GM23248 (cell line): ENCODE measurements around the gene LRP2BP. TPM values are rescaled to one million over a fixed set of nuclear protein-coding genes. Genes with fewer than 3 reads are reported as not detected.
"Not testable (repeated sequence)": the region's sequence is repeated elsewhere in the genome, so short reads cannot be mapped to it uniquely, and the experiment has no call there.

ENCODE experiments used
- DNase-seq: peaks from one replicate; pipeline ENCODE4 v3.0.0-alpha.2; 2015
- H2AFZ ChIP-seq: fragments of 200-600 bp; sonication (generic); 2 replicates; pipeline ENCODE4 v1.6.1; 2016; ENCODE audit warnings: antibody characterized with exemption
- H3F3A ChIP-seq: fragments of 200-600 bp; sonication (generic); 2 replicates; pipeline ENCODE4 v1.6.1; 2016; ENCODE audit warnings: mild to moderate bottlenecking, antibody characterized with exemption, mixed run types; ENCODE audit not compliant: insufficient read depth
- H3K27ac ChIP-seq: fragments of 200-600 bp; sonication (generic); 2 replicates; pipeline ENCODE4 v1.5.1; 2016; ENCODE audit warnings: mild to moderate bottlenecking
- H3K27me3 ChIP-seq: fragments of 200-600 bp; sonication (generic); replicated peaks from 2 replicates; pipeline ENCODE4 v1.6.1; 2016; ENCODE audit warnings: mild to moderate bottlenecking; ENCODE audit not compliant: insufficient read depth
- H3K36me3 ChIP-seq: fragments of 200-600 bp; sonication (generic); 2 replicates; pipeline ENCODE4 v1.6.1; 2016; ENCODE audit warnings: low read depth, mild to moderate bottlenecking
- H3K4me1 ChIP-seq: fragments of 200-600 bp; sonication (generic); 2 replicates; pipeline ENCODE4 v1.6.1; 2016; ENCODE audit warnings: mild to moderate bottlenecking; ENCODE audit not compliant: insufficient read depth
- H3K4me2 ChIP-seq: fragments of 200-600 bp; sonication (generic); one replicate; pipeline ENCODE4 v1.6.1; 2016; ENCODE audit warnings: mild to moderate bottlenecking; ENCODE audit not compliant: unreplicated experiment
- H3K4me3 ChIP-seq: fragments of 200-600 bp; sonication (generic); 2 replicates; pipeline ENCODE4 v1.5.1; 2016; ENCODE audit warnings: mild to moderate bottlenecking
- H3K79me2 ChIP-seq: fragments of 200-600 bp; sonication (generic); 2 replicates; pipeline ENCODE4 v1.6.1; 2016; ENCODE audit warnings: mild to moderate bottlenecking; ENCODE audit not compliant: insufficient read depth
- H3K9ac ChIP-seq: fragments of 200-600 bp; sonication (generic); 2 replicates; pipeline ENCODE4 v1.6.1; 2016; ENCODE audit warnings: mild to moderate bottlenecking
- H3K9me2 ChIP-seq: fragments of 200-600 bp; sonication (generic); 2 replicates; pipeline ENCODE4 v1.6.1; 2016; ENCODE audit warnings: mixed run types, mild to moderate bottlenecking, moderate library complexity; ENCODE audit not compliant: insufficient read depth
- H3K9me3 ChIP-seq: fragments of 200-600 bp; sonication (generic); one replicate; pipeline ENCODE4 v1.6.1; 2017; ENCODE audit warnings: low read depth
- H4K20me1 ChIP-seq: fragments of 200-600 bp; sonication (generic); 2 replicates; pipeline ENCODE4 v1.6.0; 2016; ENCODE audit not compliant: insufficient read depth
- EZH2 ChIP-seq: fragments of 200-600 bp; sonication (generic); IDR thresholded peaks from 2 replicates; pipeline ENCODE4 v1.6.1; 2018; ENCODE audit warnings: antibody characterized with exemption, mild to moderate bottlenecking; ENCODE audit not compliant: insufficient read depth, poor library complexity, severe bottlenecking
- EZH2phosphoT487 ChIP-seq: fragments of 200-600 bp; sonication (generic); IDR thresholded peaks from 2 replicates; pipeline ENCODE4 v1.6.1; 2018; ENCODE audit warnings: antibody characterized with exemption, moderate library complexity, mild to moderate bottlenecking, low read depth; ENCODE audit not compliant: insufficient read depth
- WGBS, 2 experiments: methylation state at CpG; one replicate each; pipeline ENCODE4 v1.1.6; 2015 to 2017; ENCODE audit warnings: low lambda C conversion rate in 2 of 2, low coverage in 1 of 2; ENCODE audit errors: missing lambda C conversion rate in 2 of 2; 5-methylcytosine and 5-hydroxymethylcytosine counted together
- in situ Hi-C: fragments of 300-500 bp; cut with MboI; formaldehyde crosslinking; loops from 2 replicates; pipeline ENCODE4 v1.15.0; 2020
- polyA plus RNA-seq: library from polyadenylated mRNA; unstranded; fragments of >200 nt; fragmentation: Nextera tagmentation; extraction: Ambion mirVana; gene quantifications from 2 replicates; pipeline ENCODE4 v1.2.1, GENCODE V29; 2016
- small RNA-seq: library from RNA; depleted of rRNA; stranded (forward); fragments of <200 nt; gene quantifications from one replicate; pipeline ENCODE3, GENCODE V24; 2014; ENCODE audit warnings: low read depth, low replicate concordance
- total RNA-seq: library from RNA; depleted of rRNA; stranded (reverse); fragments of >200 nt; shearing (Covaris generic); gene quantifications from 2 replicates; pipeline ENCODE4 v1.2.3, GENCODE V29; 2014; rRNA removed

Gene LRP2BP
- total and polyA plus RNA-seq, 2 experiments from 2014 or later = 0.76 TPM; not detected in 1

- no peak overlapping the region for H2AFZ ChIP-seq
- in situ Hi-C loops = no loop called here
- TF ChIP-seq EZH2phosphoT487 = no peak
- TF ChIP-seq EZH2 = no peak
- DNase-seq = peak; percentile 48
- peak overlapping the region; percentile 10 for H3K4me2 ChIP-seq
- H3K9me3 ChIP-seq = no peaks in the 10 kb centered on the region
- no peaks in the 10 kb centered on the region for H3K9me2 ChIP-seq
- H3K9ac ChIP-seq = no peak overlapping the region
- no peaks in the 10 kb centered on the region for H4K20me1 ChIP-seq
- no peak overlapping the region for H3K27ac ChIP-seq
- H3F3A ChIP-seq = peaks cover 19% of the 10 kb centered on the region
- H3K27me3 ChIP-seq = no peaks in the 10 kb centered on the region
- H3K36me3 ChIP-seq = peaks cover 7% of the 10 kb centered on the region; the same call in 1 of the 2 replicates
- no peak overlapping the region for H3K4me3 ChIP-seq
- no peaks in the 10 kb centered on the region for H3K79me2 ChIP-seq
- 100% methylated on average over 1 of the region's 1 CpG for WGBS, 2 experiments
- peaks cover 18% of the 10 kb centered on the region for H3K4me1 ChIP-seq
Observed at GRCh38 chr4:185323606-185324005, 72.1 kb downstream of the LRP2BP start.

- Histone ChIP-seq H3K27ac (peak overlapping the region; percentile 10; the same call in 1 of the 2 replicates), H3K4me2 (peak overlapping the region; percentile 3), H3F3A (peaks cover 19% of the 10 kb centered on the region), H3K79me2 (no peaks in the 10 kb centered on the region), H4K20me1 (no peaks in the 10 kb centered on the region), H3K27me3 (no peaks in the 10 kb centered on the region), H3K9me2 (no peaks in the 10 kb centered on the region), H3K9ac (no peak overlapping the region), H3K36me3 (peaks cover 7% of the 10 kb centered on the region; the same call in 1 of the 2 replicates), H3K4me1 (peaks cover 18% of the 10 kb centered on the region), H3K4me3 (no peak overlapping the region), H2AFZ (no peak overlapping the region), H3K9me3 (no peaks in the 10 kb centered on the region)
- no peak for TF ChIP-seq EZH2
- TF ChIP-seq EZH2phosphoT487 = no peak
- in situ Hi-C loops = no loop called here
- WGBS, 2 experiments = 65 to 67% methylated on average over 2 of the region's 2 CpGs
- peak; percentile 23 for DNase-seq
Observed at GRCh38 chr4:185322803-185323202, 72.9 kb downstream of the LRP2BP start.

GRCh38 chr4:185318679-185319078 lies 77.0 kb downstream of the LRP2BP start:
- Histone ChIP-seq H3K79me2 (no peaks in the 10 kb centered on the region), H3K9me3 (no peaks in the 10 kb centered on the region), H4K20me1 (no peaks in the 10 kb centered on the region), H3K9ac (no peak overlapping the region), H3K9me2 (no peaks in the 10 kb centered on the region), H3K27me3 (no peaks in the 10 kb centered on the region), H3K27ac (no peak overlapping the region), H3K4me3 (no peak overlapping the region), H3K4me2 (no peak overlapping the region), H3K36me3 (peaks cover 9% of the 10 kb centered on the region; the same call in 1 of the 2 replicates), H2AFZ (no peak overlapping the region), H3K4me1 (peaks cover 13% of the 10 kb centered on the region), H3F3A (peaks cover 16% of the 10 kb centered on the region)
- in situ Hi-C loops = no loop called here
- TF ChIP-seq EZH2phosphoT487 (no peak), EZH2 (no peak)
- 69 to 87% methylated on average over 2 of the region's 2 CpGs for WGBS, 2 experiments
- no peak for DNase-seq

- Histone ChIP-seq H3K4me1 (peaks cover 5% of the 10 kb centered on the region), H3F3A (peaks cover 8% of the 10 kb centered on the region), H3K9me2 (no peaks in the 10 kb centered on the region), H3K27ac (no peak overlapping the region), H3K9ac (no peak overlapping the region), H3K9me3 (no peaks in the 10 kb centered on the region), H3K4me2 (no peak overlapping the region), H4K20me1 (no peaks in the 10 kb centered on the region), H2AFZ (no peak overlapping the region), H3K79me2 (no peaks in the 10 kb centered on the region), H3K36me3 (peaks cover 9% of the 10 kb centered on the region; the same call in 1 of the 2 replicates), H3K4me3 (no peak overlapping the region), H3K27me3 (no peaks in the 10 kb centered on the region)
- WGBS, 2 experiments = 91 to 95% methylated on average over 1 of the region's 1 CpG
- no peak for TF ChIP-seq EZH2
- TF ChIP-seq EZH2phosphoT487 = no peak
- DNase-seq = no peak
- in situ Hi-C loops = no loop called here
Observed at GRCh38 chr4:185317880-185318279, 77.8 kb downstream of the LRP2BP start.

GRCh38 chr4:185317462-185317861 lies 78.3 kb downstream of the LRP2BP start:
- H3K4me3 ChIP-seq, H3K36me3 ChIP-seq, H3K9ac ChIP-seq, H3K4me1 ChIP-seq, H3F3A ChIP-seq, H3K27me3 ChIP-seq, H3K9me2 ChIP-seq, H3K27ac ChIP-seq, H3K79me2 ChIP-seq, DNase-seq, in situ Hi-C loops, H4K20me1 ChIP-seq, H2AFZ ChIP-seq, H3K4me2 ChIP-seq, H3K9me3 ChIP-seq: not testable (repeated sequence)
- WGBS, 2 experiments = 94 to 96% methylated on average over 3 of the region's 3 CpGs

Small RNA genes within 50 kb of the gene (small RNA-seq; reads per million reads assigned to genes)
- not detected for gene RF00019

Other genes starting within 250 kb of the LRP2BP start
- gene CFAP97, start 191.9 kb downstream of the LRP2BP start, total RNA-seq = 44.0 and 46.3 TPM in 2 replicates
- gene CFAP97, start 191.9 kb downstream of the LRP2BP start, polyA plus RNA-seq = 49.2 and 50.8 TPM in 2 replicates
- 23.6 and 50.0 TPM in 2 replicates for gene SNX25, start 186.3 kb downstream of the LRP2BP start, total RNA-seq
- gene SNX25, start 186.3 kb downstream of the LRP2BP start, polyA plus RNA-seq = 7.1 and 8.2 TPM in 2 replicates
- gene ANKRD37, start 917 bp upstream of the LRP2BP start, total RNA-seq = 4.4 and 11.1 TPM in 2 replicates
- 17.6 and 19.0 TPM in 2 replicates for gene ANKRD37, start 917 bp upstream of the LRP2BP start, polyA plus RNA-seq
- 25.6 and 27.9 TPM in 2 replicates for gene UFSP2, start 30.0 kb upstream of the LRP2BP start, total RNA-seq
- gene UFSP2, start 30.0 kb upstream of the LRP2BP start, polyA plus RNA-seq = 26.8 and 33.0 TPM in 2 replicates
- 0.22 and 0.38 TPM in 2 replicates for gene CCDC110, start 75.8 kb upstream of the LRP2BP start, total RNA-seq
- 0.13 and 0.44 TPM in 2 replicates for gene CCDC110, start 75.8 kb upstream of the LRP2BP start, polyA plus RNA-seq
- 0.25 TPM in 1 of 2 replicates, not detected in the other for gene PDLIM3, start 139.6 kb upstream of the LRP2BP start, total RNA-seq
- 0.51 and 0.69 TPM in 2 replicates for gene PDLIM3, start 139.6 kb upstream of the LRP2BP start, polyA plus RNA-seq